GM12892 (cell line): ENCODE results near the gene SRC.

Source experiments
- POLR2A ChIP-seq: IDR thresholded peaks from 2 replicates; pipeline ENCODE4 v1.6.1; 2011; ENCODE audit warnings: low read depth, low read length, control low read depth
- POLR2AphosphoS5 ChIP-seq: IDR thresholded peaks from 2 replicates; pipeline ENCODE4 v1.6.1; 2011; ENCODE audit warnings: low read depth, low read length, control low read depth

GRCh38 chr20:37376791-37377190 is 30.9 kb downstream of the SRC start:
- no peak for TF ChIP-seq POLR2A
- TF ChIP-seq POLR2AphosphoS5: no peak
